ENCODE results near the gene TXNRD2. TPM values are rescaled to one million over a fixed set of nuclear protein-coding genes. Genes with fewer than 3 reads are reported as not detected.

The TXNRD2 gene
- total RNA-seq, 1 donor from 2014 or later = 6.4 TPM

DNA sequence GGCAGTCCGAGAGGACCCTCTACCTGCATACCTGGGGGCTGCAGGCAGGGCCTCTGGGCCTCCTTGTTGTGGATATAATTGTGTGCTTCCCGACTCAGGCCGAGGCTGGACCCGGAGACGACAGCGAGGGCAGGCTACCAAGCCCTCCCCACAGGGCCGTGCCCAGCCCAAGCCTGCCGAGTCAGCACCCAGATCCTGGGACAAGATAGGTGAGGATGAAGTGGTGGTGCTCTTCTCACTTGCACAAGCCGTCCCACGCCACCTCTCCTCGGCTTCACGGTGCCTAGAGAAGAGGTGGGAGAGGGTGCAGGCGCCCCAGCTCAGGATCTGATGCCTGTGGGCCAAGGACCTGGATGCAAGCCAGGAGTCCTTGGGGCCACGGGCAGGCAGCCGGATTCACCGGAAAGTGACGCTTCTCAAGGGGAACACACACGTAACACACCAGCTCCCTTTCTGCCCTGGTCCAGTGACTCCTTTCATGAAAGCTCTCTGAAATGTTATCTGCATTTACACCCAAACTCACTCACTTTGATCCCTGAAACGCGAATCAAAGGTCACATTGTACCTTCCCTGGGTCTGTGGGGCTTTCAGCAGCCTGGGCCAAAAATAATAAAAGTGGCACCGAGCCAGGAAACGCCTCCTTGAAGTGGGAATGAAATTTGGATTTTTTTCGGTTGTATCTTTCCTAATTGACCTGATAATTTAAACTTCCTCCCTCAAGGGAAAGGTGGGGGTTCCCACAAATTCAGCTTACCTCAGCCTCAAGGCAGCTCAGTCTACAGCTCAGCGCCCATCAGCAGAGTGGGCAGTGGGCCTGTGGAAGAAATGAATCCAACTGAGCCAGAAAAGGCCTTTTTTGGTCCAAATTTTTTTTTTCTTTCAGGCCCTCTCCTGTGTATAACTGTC lies 85.9 kb downstream of the TXNRD2 start:
- Mint-ChIP-seq H3K9me3 (ENCODE audit: unreplicated experiment) (peaks cover 6% of the 10 kb centered on the region), H3K36me3 (ENCODE audit: unreplicated experiment) (peaks cover 6% of the 10 kb centered on the region), H3K27ac (ENCODE audit: unreplicated experiment) (peak overlapping the region; percentile 84), H3K4me3 (ENCODE audit: unreplicated experiment) (peak overlapping the region; percentile 93), H3K4me1 (ENCODE audit: low read depth, unreplicated experiment) (peaks cover 16% of the 10 kb centered on the region), H3K27me3 (ENCODE audit: unreplicated experiment) (peaks cover 10% of the 10 kb centered on the region)
- peak; percentile 36 for DNase-seq
- TF ChIP-seq, protein P1, sequence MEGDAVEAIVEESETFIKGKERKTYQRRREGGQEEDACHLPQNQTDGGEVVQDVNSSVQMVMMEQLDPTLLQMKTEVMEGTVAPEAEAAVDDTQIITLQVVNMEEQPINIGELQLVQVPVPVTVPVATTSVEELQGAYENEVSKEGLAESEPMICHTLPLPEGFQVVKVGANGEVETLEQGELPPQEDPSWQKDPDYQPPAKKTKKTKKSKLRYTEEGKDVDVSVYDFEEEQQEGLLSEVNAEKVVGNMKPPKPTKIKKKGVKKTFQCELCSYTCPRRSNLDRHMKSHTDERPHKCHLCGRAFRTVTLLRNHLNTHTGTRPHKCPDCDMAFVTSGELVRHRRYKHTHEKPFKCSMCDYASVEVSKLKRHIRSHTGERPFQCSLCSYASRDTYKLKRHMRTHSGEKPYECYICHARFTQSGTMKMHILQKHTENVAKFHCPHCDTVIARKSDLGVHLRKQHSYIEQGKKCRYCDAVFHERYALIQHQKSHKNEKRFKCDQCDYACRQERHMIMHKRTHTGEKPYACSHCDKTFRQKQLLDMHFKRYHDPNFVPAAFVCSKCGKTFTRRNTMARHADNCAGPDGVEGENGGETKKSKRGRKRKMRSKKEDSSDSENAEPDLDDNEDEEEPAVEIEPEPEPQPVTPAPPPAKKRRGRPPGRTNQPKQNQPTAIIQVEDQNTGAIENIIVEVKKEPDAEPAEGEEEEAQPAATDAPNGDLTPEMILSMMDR (IDR thresholded peaks at IDR 0.05; ENCODE audit: partially characterized antibody, unreplicated experiment) = no peak

DNA sequence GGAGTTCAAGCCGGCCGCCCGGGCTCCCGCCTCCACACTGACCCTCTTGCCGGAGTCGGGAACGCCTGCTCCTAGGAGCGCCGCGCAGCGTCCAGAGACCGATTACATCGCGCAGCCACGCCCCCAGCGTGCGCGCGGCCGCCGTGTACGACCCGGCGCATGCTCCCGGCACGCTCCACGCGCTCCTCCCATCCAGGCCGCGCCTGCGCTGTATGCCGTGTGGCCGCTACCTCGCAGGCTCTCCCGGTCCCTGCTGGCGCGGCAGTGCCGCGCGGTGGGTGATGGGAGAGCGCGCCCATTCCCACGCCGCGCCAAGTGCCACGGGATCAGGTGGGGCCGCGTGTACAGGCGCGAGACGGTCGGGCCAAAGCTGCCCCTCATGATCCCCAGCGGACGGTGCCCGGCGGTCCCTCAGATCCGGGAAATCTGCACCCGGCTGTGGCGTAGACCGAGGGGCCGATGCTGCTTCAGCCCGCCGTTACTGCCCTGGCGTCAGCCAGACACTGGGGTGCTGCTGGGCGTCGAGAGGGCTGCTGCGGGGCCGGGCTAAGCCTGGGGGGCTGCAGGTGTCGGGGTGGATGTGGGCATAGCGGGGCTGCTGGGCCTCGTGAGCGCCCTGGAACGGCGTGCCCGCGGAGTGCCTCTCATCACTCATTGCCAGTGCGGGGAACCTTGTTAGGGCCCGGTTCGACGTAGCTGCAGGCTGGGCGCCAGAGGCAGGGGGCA lies 86.7 kb downstream of the TXNRD2 start, which contains the start of the genes GNB1L and RTL10:
TSS of gene GNB1L (minus strand) at position 97 of the 726 bp plus-strand sequence. CDS start 33,519 bp downstream, outside the sequence.
TSS of gene RTL10 (minus strand) at position 97 of the 726 bp plus-strand sequence. CDS start 2,613 bp downstream, outside the sequence.
- Mint-ChIP-seq H3K27ac (ENCODE audit: unreplicated experiment) (peak within 1 kb of the TSS; percentile 84), H3K27me3 (ENCODE audit: unreplicated experiment) (peaks cover 13% of the 10 kb centered on the region), H3K9me3 (ENCODE audit: unreplicated experiment) (peaks cover 6% of the 10 kb centered on the region), H3K36me3 (ENCODE audit: unreplicated experiment) (peaks cover 6% of the 10 kb centered on the region), H3K4me3 (ENCODE audit: unreplicated experiment) (peak within 1 kb of the TSS; percentile 93), H3K4me1 (ENCODE audit: low read depth, unreplicated experiment) (peaks cover 17% of the 10 kb centered on the region)
- peak; percentile 98 for DNase-seq
- TF ChIP-seq, protein P1 (IDR thresholded peaks at IDR 0.05; ENCODE audit: partially characterized antibody, unreplicated experiment) = no peak

DNA sequence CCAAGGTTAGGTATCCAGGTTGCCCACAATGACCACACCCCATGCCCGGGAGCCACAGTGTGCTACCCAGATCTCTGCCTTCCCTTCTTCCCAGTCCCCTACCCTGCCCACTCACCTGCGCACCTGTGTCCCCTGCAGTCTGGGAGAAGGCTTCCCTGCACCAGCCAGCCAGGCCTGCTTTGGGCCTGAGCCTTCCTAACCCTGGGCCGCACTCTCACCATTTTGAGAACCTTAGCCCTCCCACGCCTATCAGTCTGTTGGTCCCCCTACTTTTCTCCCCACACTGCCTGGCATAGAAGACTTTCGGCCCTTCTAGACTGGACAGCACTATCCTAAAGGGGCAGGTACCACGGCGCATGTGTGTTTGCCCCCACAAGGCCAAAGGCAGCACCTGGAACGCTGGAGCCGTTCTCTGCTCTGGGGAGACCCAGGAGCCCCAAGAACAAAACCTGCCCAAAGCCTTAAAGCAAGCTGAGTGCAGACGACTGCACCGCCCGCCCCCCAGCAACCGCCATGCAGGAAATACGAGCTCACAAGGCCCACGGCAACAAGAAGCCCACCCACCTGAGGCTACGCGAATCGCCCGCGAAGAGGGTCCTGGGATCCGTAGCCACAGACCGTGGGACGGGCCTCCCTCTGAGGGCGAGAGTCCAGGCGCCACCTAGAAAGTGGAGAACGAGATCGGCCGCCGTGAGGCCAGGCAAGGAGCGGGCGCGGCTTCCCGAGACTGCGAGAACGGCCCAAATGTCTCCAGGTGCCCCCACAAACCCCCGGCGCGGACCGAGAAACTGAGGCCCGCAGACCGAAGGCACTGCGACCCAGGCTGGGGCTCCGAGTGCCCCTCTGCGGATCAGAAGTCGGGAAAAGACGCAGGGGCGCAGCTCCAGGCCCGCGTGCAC lies 87.5 kb downstream of the TXNRD2 start:
- Mint-ChIP-seq H3K27me3 (ENCODE audit: unreplicated experiment) (peaks cover 13% of the 10 kb centered on the region), H3K36me3 (ENCODE audit: unreplicated experiment) (no peaks in the 10 kb centered on the region), H3K27ac (ENCODE audit: unreplicated experiment) (peak overlapping the region; percentile 23), H3K4me1 (ENCODE audit: low read depth, unreplicated experiment) (peaks cover 17% of the 10 kb centered on the region), H3K9me3 (ENCODE audit: unreplicated experiment) (peaks cover 6% of the 10 kb centered on the region), H3K4me3 (ENCODE audit: unreplicated experiment) (peak overlapping the region; percentile 93)
- DNase-seq = peak; percentile 18
- TF ChIP-seq, protein P1 (IDR thresholded peaks at IDR 0.05; ENCODE audit: partially characterized antibody, unreplicated experiment) = no peak

DNA sequence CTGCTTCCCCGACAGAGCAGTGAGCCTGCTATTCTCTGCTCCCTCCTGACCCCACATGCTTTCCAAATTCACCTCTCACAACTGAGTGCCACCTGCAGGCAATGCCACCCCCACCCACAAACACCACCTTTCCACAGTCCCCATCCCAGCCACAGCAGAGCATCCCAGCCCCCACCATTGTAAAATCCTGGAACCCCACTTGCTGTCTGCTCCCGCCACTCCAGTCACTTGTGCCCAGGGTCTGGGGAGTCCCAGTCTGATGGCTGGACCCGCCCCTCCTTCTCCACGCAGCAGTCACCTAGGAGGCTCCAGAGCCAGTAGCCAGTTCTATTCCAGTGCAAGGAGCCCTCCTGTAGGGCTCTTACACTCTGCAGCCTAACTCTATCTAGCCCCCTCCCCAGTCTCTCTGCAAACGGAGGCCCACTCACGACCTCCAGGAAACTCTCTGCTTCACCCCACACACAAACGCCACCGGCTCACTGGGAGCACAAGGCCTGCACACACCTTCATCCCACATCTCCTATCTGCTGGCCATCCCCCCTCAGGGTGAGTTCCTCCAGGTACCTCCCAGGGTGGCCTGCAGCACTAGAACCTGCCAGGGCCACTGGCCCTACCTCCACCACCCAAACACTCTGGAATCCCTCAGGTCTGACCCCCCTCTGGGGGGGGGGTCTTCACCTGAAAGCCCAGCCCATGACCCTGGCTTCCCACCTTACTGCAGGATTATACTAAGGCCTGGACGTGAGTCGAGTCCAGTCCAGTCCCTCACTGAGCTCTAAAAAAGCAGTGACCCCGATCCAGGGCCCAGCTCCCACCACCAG lies 88.3 kb downstream of the TXNRD2 start:
- Mint-ChIP-seq H3K4me1 (ENCODE audit: low read depth, unreplicated experiment) (peaks cover 18% of the 10 kb centered on the region), H3K4me3 (ENCODE audit: unreplicated experiment) (peak overlapping the region; percentile 93), H3K27ac (ENCODE audit: unreplicated experiment) (no peak overlapping the region), H3K9me3 (ENCODE audit: unreplicated experiment) (peaks cover 8% of the 10 kb centered on the region), H3K27me3 (ENCODE audit: unreplicated experiment) (peaks cover 13% of the 10 kb centered on the region), H3K36me3 (ENCODE audit: unreplicated experiment) (no peaks in the 10 kb centered on the region)
- TF ChIP-seq, protein P1 (IDR thresholded peaks at IDR 0.05; ENCODE audit: partially characterized antibody, unreplicated experiment) = no peak
- DNase-seq = peak; percentile 15

All from glutamatergic neuron (in vitro differentiated cells).